ENCODE measurements around the gene TMEM150C. TPM values are rescaled to one million over a fixed set of nuclear protein-coding genes. Genes with fewer than 3 reads are reported as not detected.
A peak's percentile ranks its signal among the peaks of the same experiment; 100 is the strongest.

The TMEM150C gene
- total RNA-seq, 1 experiment from 2014 or later = 2.7 TPM

DNA sequence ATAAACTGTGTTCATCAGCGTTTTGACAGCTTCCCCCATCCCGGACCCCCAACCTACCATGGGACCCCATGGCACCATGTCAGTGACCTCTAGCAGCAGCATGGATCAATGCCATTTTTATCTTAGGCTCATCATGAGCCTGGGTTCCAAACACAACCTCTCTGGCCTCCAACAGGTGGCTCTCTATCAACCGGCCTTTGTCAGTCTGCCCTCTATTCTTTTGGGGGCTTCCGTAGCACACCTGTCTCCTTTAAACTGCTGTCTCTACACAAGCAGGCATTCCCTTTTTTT lies 721 bp upstream of the TMEM150C start:
- peaks cover 34 to 45% of the 10 kb centered on the region in 2 experiments for H3K4me1 Mint-ChIP-seq
- Histone ChIP-seq H3K27me3 (ENCODE audit: insufficient read depth, low read length) (peaks cover 2% of the 10 kb centered on the region; the same call in 1 of the 2 replicates), H3K23me2 (ENCODE audit: insufficient read length, low read depth, low read length, poor library complexity, severe bottlenecking) (no peaks in the 10 kb centered on the region), H2BK20ac (ENCODE audit: low read depth, low read length, poor library complexity, severe bottlenecking) (no peak overlapping the region), H3K4ac (ENCODE audit: low read depth, low read length) (no peak overlapping the region), H3K4me1 (ENCODE audit: insufficient read depth, low read length) (peaks cover 3% of the 10 kb centered on the region; the same call in 1 of the 2 replicates), H3K18ac (ENCODE audit: insufficient read length, low read depth, low read length) (no peak overlapping the region), H3K56ac (ENCODE audit: insufficient read length, low read depth, low read length) (no peak overlapping the region), H2BK5ac (ENCODE audit: insufficient read length, low read length) (no peak overlapping the region), H4K91ac (ENCODE audit: insufficient read length, low read depth, low read length) (no peak overlapping the region), H2AK5ac (ENCODE audit: insufficient read length, low read length) (no peak overlapping the region), H3K9me3 (ENCODE audit: control insufficient read depth, low read depth, low read length) (no peaks in the 10 kb centered on the region), H2BK15ac (ENCODE audit: low read depth, low read length) (no peak overlapping the region), H4K5ac (ENCODE audit: insufficient read length, low read depth, low read length) (no peak overlapping the region), H3K14ac (ENCODE audit: insufficient read depth, low read length) (no peak overlapping the region), H3K79me2 (ENCODE audit: insufficient read depth, low read length) (no peaks in the 10 kb centered on the region), H3K79me1 (ENCODE audit: insufficient read depth, low read depth, low read length, poor library complexity, severe bottlenecking) (no peaks in the 10 kb centered on the region), H4K8ac (replicated peaks; ENCODE audit: insufficient read length, low read depth, low read length) (no peak overlapping the region), H2BK120ac (ENCODE audit: low read depth, low read length, poor library complexity, severe bottlenecking) (no peak overlapping the region), H2BK12ac (ENCODE audit: insufficient read length, low read depth, low read length) (no peak overlapping the region), H3K23ac (ENCODE audit: insufficient read length, low read depth, low read length) (no peak overlapping the region), H3K4me2 (ENCODE audit: insufficient read depth, insufficient read length, low read length) (peak overlapping the region; percentile 38), H3K27ac (ENCODE audit: insufficient read length, low read depth, low read length) (no peak overlapping the region), H2AFZ (ENCODE audit: low read length) (no peak overlapping the region), H4K20me1 (ENCODE audit: control insufficient read depth, insufficient read depth, insufficient read length) (no peaks in the 10 kb centered on the region), H3K9ac (ENCODE audit: extremely low read depth, insufficient read length, low read length) (no peak overlapping the region), H3T11ph (ENCODE audit: low read length) (no peak overlapping the region)
- no peaks in the 10 kb centered on the region; a peak in 1 of 7 replicates for H3K36me3 Mint-ChIP-seq (ENCODE audit: insufficient read depth in 1 of 3, low read depth in 3 of 3)
- no CpG with 5 or more reads among the region's 4 CpGs for WGBS (ENCODE audit: extremely low coverage, insufficient read length, low lambda C conversion rate)
- H3K27me3 Mint-ChIP-seq (ENCODE audit: low read depth) = peaks cover 28% of the 10 kb centered on the region
- TF ChIP-seq, protein P1, sequence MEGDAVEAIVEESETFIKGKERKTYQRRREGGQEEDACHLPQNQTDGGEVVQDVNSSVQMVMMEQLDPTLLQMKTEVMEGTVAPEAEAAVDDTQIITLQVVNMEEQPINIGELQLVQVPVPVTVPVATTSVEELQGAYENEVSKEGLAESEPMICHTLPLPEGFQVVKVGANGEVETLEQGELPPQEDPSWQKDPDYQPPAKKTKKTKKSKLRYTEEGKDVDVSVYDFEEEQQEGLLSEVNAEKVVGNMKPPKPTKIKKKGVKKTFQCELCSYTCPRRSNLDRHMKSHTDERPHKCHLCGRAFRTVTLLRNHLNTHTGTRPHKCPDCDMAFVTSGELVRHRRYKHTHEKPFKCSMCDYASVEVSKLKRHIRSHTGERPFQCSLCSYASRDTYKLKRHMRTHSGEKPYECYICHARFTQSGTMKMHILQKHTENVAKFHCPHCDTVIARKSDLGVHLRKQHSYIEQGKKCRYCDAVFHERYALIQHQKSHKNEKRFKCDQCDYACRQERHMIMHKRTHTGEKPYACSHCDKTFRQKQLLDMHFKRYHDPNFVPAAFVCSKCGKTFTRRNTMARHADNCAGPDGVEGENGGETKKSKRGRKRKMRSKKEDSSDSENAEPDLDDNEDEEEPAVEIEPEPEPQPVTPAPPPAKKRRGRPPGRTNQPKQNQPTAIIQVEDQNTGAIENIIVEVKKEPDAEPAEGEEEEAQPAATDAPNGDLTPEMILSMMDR (conservative IDR thresholded peaks at IDR 0.05) = no peak; the same call in 2 of the 3 replicates
- H3K9me3 Mint-ChIP-seq = peaks cover 0 to 3% of the 10 kb centered on the region in 2 experiments; a peak in 1 of 5 replicates
- peak overlapping the region; percentile 66 to 82 for H3K4me3 Mint-ChIP-seq
- DNase-seq = peak; percentile 33
- H3K27ac Mint-ChIP-seq = peak overlapping the region in 1 of 3 experiments; percentile 60; a peak in 2 of 7 replicates
